ENCODE measurements around the gene LRRC72. TPM values are rescaled to one million over a fixed set of nuclear protein-coding genes. Genes with fewer than 3 reads are reported as not detected.

The LRRC72 gene
- total and polyA plus RNA-seq, 12 donors = not detected

DNA sequence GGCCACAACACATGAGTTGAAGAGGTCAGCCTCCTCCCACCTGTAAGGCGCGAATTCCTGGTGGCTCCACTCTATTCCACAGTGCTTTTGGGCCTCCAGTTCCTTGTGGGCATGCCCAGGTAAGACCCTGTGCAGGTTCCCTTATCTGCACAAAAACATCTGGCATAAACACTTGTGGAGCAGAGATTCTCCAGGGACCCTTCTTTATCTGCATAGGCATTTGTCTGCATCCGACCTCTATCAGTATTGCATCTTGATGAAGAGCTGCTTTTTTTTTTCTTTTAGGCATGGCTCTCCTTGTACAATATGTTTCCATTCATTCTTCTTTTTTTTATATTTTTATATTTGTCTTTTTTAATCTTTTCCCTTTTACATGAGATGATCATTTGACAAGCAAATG, 60.5 kb downstream of the LRRC72 start:
- H3K27ac ChIP-seq = no peak overlapping the region
- 72 to 86% (median 85%) methylated on average over 3 of the region's 3 CpGs for WGBS, 4 donors
- no peaks in the 10 kb centered on the region for H3K4me1 ChIP-seq (replicated peaks in 1 of 2)
- H3K4me3 ChIP-seq = no peak overlapping the region
- no peak for TF ChIP-seq POLR2A (IDR thresholded peaks at IDR 0.05)
- TF ChIP-seq, protein P1, sequence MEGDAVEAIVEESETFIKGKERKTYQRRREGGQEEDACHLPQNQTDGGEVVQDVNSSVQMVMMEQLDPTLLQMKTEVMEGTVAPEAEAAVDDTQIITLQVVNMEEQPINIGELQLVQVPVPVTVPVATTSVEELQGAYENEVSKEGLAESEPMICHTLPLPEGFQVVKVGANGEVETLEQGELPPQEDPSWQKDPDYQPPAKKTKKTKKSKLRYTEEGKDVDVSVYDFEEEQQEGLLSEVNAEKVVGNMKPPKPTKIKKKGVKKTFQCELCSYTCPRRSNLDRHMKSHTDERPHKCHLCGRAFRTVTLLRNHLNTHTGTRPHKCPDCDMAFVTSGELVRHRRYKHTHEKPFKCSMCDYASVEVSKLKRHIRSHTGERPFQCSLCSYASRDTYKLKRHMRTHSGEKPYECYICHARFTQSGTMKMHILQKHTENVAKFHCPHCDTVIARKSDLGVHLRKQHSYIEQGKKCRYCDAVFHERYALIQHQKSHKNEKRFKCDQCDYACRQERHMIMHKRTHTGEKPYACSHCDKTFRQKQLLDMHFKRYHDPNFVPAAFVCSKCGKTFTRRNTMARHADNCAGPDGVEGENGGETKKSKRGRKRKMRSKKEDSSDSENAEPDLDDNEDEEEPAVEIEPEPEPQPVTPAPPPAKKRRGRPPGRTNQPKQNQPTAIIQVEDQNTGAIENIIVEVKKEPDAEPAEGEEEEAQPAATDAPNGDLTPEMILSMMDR (IDR thresholded peaks at IDR 0.05) = no peak
- DNase-seq = no peak
- intact Hi-C loops (cut with DNase I) = no loop called here
- H3K36me3 ChIP-seq (replicated peaks in 1 of 2) = no peaks in the 10 kb centered on the region
- no peaks in the 10 kb centered on the region for H3K27me3 ChIP-seq
- H3K9me3 ChIP-seq (replicated peaks in 1 of 3) = no peaks in the 10 kb centered on the region

DNA sequence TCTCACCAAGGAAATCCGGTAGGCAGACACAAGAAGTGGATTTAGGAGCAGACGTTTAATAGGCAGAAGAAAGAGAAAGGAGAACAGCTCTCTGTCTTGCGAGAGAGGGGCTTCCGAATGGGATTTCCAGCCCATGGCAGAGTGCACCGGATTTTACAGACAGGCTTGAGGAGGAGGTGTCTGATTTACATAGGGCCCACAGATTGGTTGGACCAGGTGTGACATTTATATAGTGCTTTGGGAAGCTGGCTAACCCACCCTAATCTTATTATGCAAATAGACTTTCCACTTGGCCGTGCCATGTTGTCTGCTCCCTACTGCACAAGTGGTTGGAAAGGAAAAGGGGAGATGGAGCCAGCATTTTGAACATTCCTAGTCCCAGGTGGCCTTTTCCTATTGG, 61.2 kb downstream of the LRRC72 start:
- DNase-seq = no peak
- Histone ChIP-seq H3K4me1 (replicated peaks in 1 of 2) (no peaks in the 10 kb centered on the region), H3K9me3 (replicated peaks in 1 of 3) (no peaks in the 10 kb centered on the region), H3K4me3 (no peak overlapping the region), H3K36me3 (replicated peaks in 1 of 2) (no peaks in the 10 kb centered on the region), H3K27me3 (no peaks in the 10 kb centered on the region), H3K27ac (no peak overlapping the region)
- 70 to 81% (median 75%) methylated on average over 6 of the region's 6 CpGs for WGBS, 4 donors
- intact Hi-C loops (cut with DNase I) = no loop called here
- TF ChIP-seq POLR2A (IDR thresholded peaks at IDR 0.05) = no peak
- TF ChIP-seq, protein P1 (IDR thresholded peaks at IDR 0.05) = no peak

DNA sequence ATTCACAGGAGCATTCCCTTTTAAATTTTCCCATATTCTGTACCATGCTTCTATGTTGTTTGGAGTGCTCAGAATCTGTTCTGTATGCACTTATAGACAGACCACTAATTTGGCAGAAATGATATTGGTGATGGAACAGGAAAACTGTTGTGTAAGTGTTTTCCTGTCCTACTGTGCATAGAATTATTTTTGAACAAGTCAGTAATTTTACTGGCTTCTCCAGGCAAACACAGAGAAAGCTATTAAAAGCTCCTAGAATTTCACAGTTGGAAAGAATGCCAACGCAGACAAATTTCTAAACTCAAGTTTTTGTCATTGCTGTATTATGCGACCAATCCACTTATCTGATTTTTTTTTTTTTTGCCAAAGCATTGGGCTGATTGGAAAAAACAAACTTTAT, 63.3 kb downstream of the LRRC72 start:
- no peak for DNase-seq
- intact Hi-C loops (cut with DNase I) = no loop called here
- H3K36me3 ChIP-seq (replicated peaks in 1 of 2) = no peaks in the 10 kb centered on the region

DNA sequence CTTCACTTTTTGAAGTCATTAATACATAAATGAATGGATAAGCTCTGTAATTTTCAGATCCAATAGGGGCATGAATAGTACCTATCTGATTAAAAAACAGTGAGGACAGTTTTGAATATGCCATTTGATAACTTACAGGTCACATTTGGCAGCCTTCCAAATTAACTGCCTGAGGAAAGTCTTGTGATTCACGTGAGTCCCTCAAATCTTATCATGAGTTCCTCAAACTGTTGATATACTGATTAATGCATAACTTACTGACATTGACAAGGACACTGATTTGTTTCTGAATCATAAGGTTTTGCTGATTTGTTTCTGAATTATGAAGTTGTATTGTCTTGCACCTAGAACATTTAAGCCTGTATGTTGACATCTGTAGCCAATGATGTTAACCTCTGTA, 63.8 kb downstream of the LRRC72 start:
- intact Hi-C loops (cut with DNase I) = no loop called here
- 7 to 27% (median 18%) methylated on average over 1 of the region's 1 CpG for WGBS, 4 donors
- no peaks in the 10 kb centered on the region for H3K9me3 ChIP-seq (replicated peaks in 1 of 3)

More for the DNA sequence above, 63.3 kb downstream of the LRRC72 start:
- TF ChIP-seq, protein P1 (IDR thresholded peaks at IDR 0.05) = no peak
- no peak for TF ChIP-seq POLR2A (IDR thresholded peaks at IDR 0.05)
- H3K27ac ChIP-seq = no peak overlapping the region
- no peaks in the 10 kb centered on the region for H3K9me3 ChIP-seq (replicated peaks in 1 of 3)
- H3K4me3 ChIP-seq = no peak overlapping the region
- H3K4me1 ChIP-seq (replicated peaks in 1 of 2) = no peaks in the 10 kb centered on the region
- no peaks in the 10 kb centered on the region for H3K27me3 ChIP-seq
- WGBS, 4 donors = 73 to 83% (median 74%) methylated on average over 2 of the region's 2 CpGs

More for the DNA sequence above, 63.8 kb downstream of the LRRC72 start:
- H3K27me3 ChIP-seq = no peaks in the 10 kb centered on the region
- no peaks in the 10 kb centered on the region for H3K36me3 ChIP-seq (replicated peaks in 1 of 2)
- TF ChIP-seq POLR2A (IDR thresholded peaks at IDR 0.05) = no peak
- TF ChIP-seq, protein P1 (IDR thresholded peaks at IDR 0.05) = no peak
- no peak for DNase-seq
- no peak overlapping the region for H3K27ac ChIP-seq
- no peaks in the 10 kb centered on the region for H3K4me1 ChIP-seq (replicated peaks in 1 of 2)
- no peak overlapping the region for H3K4me3 ChIP-seq
